GM18951 (cell line): ENCODE measurements around the gene PRDM16.

Source experiments
- POLR2A ChIP-seq: IDR thresholded peaks from 4 replicates; pipeline ENCODE4 v1.6.1; 2011; ENCODE audit warnings: mild to moderate bottlenecking; ENCODE audit not compliant: insufficient read length, insufficient read depth; ENCODE audit errors: extremely low read depth
- in situ Hi-C: fragments of 300-500 bp; cut with MboI; formaldehyde crosslinking; loops from one replicate; pipeline ENCODE4 v1.12.0; 2022; ENCODE audit warnings: low sequenced_read_pairs, mixed read lengths, inconsistent platforms; ENCODE audit not compliant: unreplicated experiment

The PRDM16 gene

GRCh38 chr1:3345792-3346191 lies 276.8 kb downstream of the PRDM16 start:
- in situ Hi-C loops, result no loop called here
- no peak for TF ChIP-seq POLR2A

- no peak for TF ChIP-seq POLR2A
- in situ Hi-C loops, result no loop called here
Measured at GRCh38 chr1:3346478-3346877, 277.5 kb downstream of the PRDM16 start.

- no peak for TF ChIP-seq POLR2A
- in situ Hi-C loops, result no loop called here
Measured at GRCh38 chr1:3347257-3348020, 278.4 kb downstream of the PRDM16 start.

GRCh38 chr1:3348196-3348865 lies 279.3 kb downstream of the PRDM16 start:
- in situ Hi-C loops, result no loop called here
- TF ChIP-seq POLR2A, result no peak

- TF ChIP-seq POLR2A, result no peak
- in situ Hi-C loops, result no loop called here
Measured at GRCh38 chr1:3349161-3349967, 280.4 kb downstream of the PRDM16 start.

- in situ Hi-C loops, result no loop called here
- TF ChIP-seq POLR2A, result no peak
Measured at GRCh38 chr1:3349968-3350299, 280.9 kb downstream of the PRDM16 start.

GRCh38 chr1:3350506-3351261 lies 281.7 kb downstream of the PRDM16 start:
- TF ChIP-seq POLR2A, result no peak
- in situ Hi-C loops, result no loop called here

GRCh38 chr1:3351449-3352298 lies 282.7 kb downstream of the PRDM16 start:
- no peak for TF ChIP-seq POLR2A
- in situ Hi-C loops, result no loop called here

GRCh38 chr1:3352299-3352951 lies 283.4 kb downstream of the PRDM16 start:
- in situ Hi-C loops, result no loop called here
- no peak for TF ChIP-seq POLR2A

- no peak for TF ChIP-seq POLR2A
- in situ Hi-C loops, result no loop called here
Measured at GRCh38 chr1:3352952-3353331, 283.9 kb downstream of the PRDM16 start.

GRCh38 chr1:3353876-3354275 lies 284.9 kb downstream of the PRDM16 start:
- no peak for TF ChIP-seq POLR2A
- in situ Hi-C loops, result no loop called here

- in situ Hi-C loops, result no loop called here
Measured at GRCh38 chr1:3355089-3355488, 286.1 kb downstream of the PRDM16 start.

More at GRCh38 chr1:3355089-3355488, 286.1 kb downstream of the PRDM16 start:
- TF ChIP-seq POLR2A, result no peak
